Testis (tissue), 3 donors: Measurements from ENCODE around the gene ADAMTSL1. TPM values are rescaled to one million over a fixed set of nuclear protein-coding genes. Genes with fewer than 3 reads are reported as not detected.

ENCODE experiments used
- DNase-seq: peaks from one replicate; pipeline ENCODE4 v3.0.0-alpha.2; 2019
- H3K27ac ChIP-seq, 2 donors: fragments of 200-600 bp; sonication (generic); one replicate each; pipeline ENCODE4 v1.5.1; 2019
- H3K27me3 ChIP-seq: fragments of 200-600 bp; sonication (generic); one replicate; pipeline ENCODE4 v1.5.1; 2019
- H3K36me3 ChIP-seq: fragments of 200-600 bp; sonication (generic); one replicate; pipeline ENCODE4 v1.5.1; 2017; ENCODE audit warnings: low read depth; ENCODE audit errors: missing control alignments
- H3K4me1 ChIP-seq: fragments of 200-600 bp; sonication (generic); one replicate; pipeline ENCODE4 v1.5.1; 2019
- H3K4me3 ChIP-seq, 2 donors: fragments of 200-600 bp; sonication (generic); one replicate each; pipeline ENCODE4 v1.5.1; 2017 to 2019
- H3K9me3 ChIP-seq: fragments of 200-600 bp; sonication (generic); one replicate; pipeline ENCODE4 v1.5.1; 2017
- CTCF ChIP-seq, 3 experiments: fragments of 450-650 bp in 2 of 3; fragments of 200-600 bp in 1 of 3; sonication (generic) in 1 of 3; IDR thresholded peaks; one replicate each; pipeline ENCODE4 v1.5.1; 2016 to 2019; ENCODE audit warnings: antibody characterized with exemption in 3 of 3, mild to moderate bottlenecking in 2 of 3, moderate library complexity in 1 of 3
- POLR2A ChIP-seq: fragments of 450-650 bp; IDR thresholded peaks from one replicate; pipeline ENCODE4 v1.6.1; 2017; ENCODE audit warnings: antibody characterized with exemption, mild to moderate bottlenecking, moderate library complexity
- WGBS, 2 donors: methylation state at CpG; one replicate each; pipeline ENCODE4 v1.1.5; 2018; 5-methylcytosine and 5-hydroxymethylcytosine counted together
- intact Hi-C: fragments of 100-400 bp; cut with DNase I; formaldehyde crosslinking; loops from one replicate; pipeline ENCODE4 v1.15.1; 2023; ENCODE audit warnings: low total_unique reads
- polyA plus RNA-seq: library from polyadenylated mRNA; stranded (reverse); fragments of 350-450 nt; fragmentation: Illumina TruSeq; extraction: RNeasy Lipid Tissue Mini Kit (QIAGEN cat#74804); gene quantifications from one replicate; pipeline ENCODE4 v1.2.3, GENCODE V29; 2014; ENCODE audit warnings: low read depth, low replicate concordance; ENCODE audit not compliant: insufficient read depth
- total RNA-seq, 2 donors: library from RNA; depleted of rRNA; stranded (reverse); fragments of >200 nt; gene quantifications; one replicate each; pipeline ENCODE4 v1.2.3, GENCODE V29; 2016

Gene ADAMTSL1
- total and polyA plus RNA-seq, 3 donors from 2014 or later = 4.7 to 12.3 (median 6.7) TPM

- H3K4me3 ChIP-seq = no peak overlapping the region
- 89 to 90% methylated on average over 5 of the region's 5 CpGs for WGBS, 2 donors
- TF ChIP-seq CTCF (IDR thresholded peaks at IDR 0.05) (no peak), POLR2A (no peak)
- no peaks in the 10 kb centered on the region for H3K9me3 ChIP-seq
- no peaks in the 10 kb centered on the region for H3K4me1 ChIP-seq
- no peaks in the 10 kb centered on the region for H3K36me3 ChIP-seq
- no peak for DNase-seq
- intact Hi-C loops = no loop called here
- no peaks in the 10 kb centered on the region for H3K27me3 ChIP-seq
- no peak overlapping the region for H3K27ac ChIP-seq
These were observed 185.1 kb downstream of the ADAMTSL1 start for GRCh38 chr9:18658804-18659705.

- no peak for DNase-seq
- Histone ChIP-seq H3K27me3 (no peaks in the 10 kb centered on the region), H3K36me3 (no peaks in the 10 kb centered on the region), H3K9me3 (no peaks in the 10 kb centered on the region), H3K4me3 (no peak overlapping the region), H3K27ac (no peak overlapping the region), H3K4me1 (no peaks in the 10 kb centered on the region)
- TF ChIP-seq CTCF (IDR thresholded peaks at IDR 0.05) (no peak), POLR2A (no peak)
- intact Hi-C loops = no loop called here
- WGBS, 2 donors = 65 to 67% methylated on average over 1 of the region's 1 CpG
These were observed 186.0 kb downstream of the ADAMTSL1 start for GRCh38 chr9:18660001-18660400.

GRCh38 chr9:18662320-18662719 lies 188.4 kb downstream of the ADAMTSL1 start:
- no peaks in the 10 kb centered on the region for H3K4me1 ChIP-seq
- no peak overlapping the region for H3K27ac ChIP-seq
- no peak for DNase-seq
- TF ChIP-seq CTCF (IDR thresholded peaks at IDR 0.05) = no peak
- TF ChIP-seq POLR2A = no peak
- H3K4me3 ChIP-seq = no peak overlapping the region
- intact Hi-C loops = no loop called here
- 83 to 90% methylated on average over 3 of the region's 3 CpGs for WGBS, 2 donors
- no peaks in the 10 kb centered on the region for H3K9me3 ChIP-seq
- H3K36me3 ChIP-seq = no peaks in the 10 kb centered on the region
- no peaks in the 10 kb centered on the region for H3K27me3 ChIP-seq

- DNase-seq = no peak
- Histone ChIP-seq H3K27ac (no peak overlapping the region), H3K27me3 (no peaks in the 10 kb centered on the region), H3K36me3 (no peaks in the 10 kb centered on the region), H3K4me1 (no peaks in the 10 kb centered on the region), H3K4me3 (no peak overlapping the region), H3K9me3 (no peaks in the 10 kb centered on the region)
- intact Hi-C loops = no loop called here
- 68 to 77% methylated on average over 1 of the region's 1 CpG for WGBS, 2 donors
- TF ChIP-seq CTCF (IDR thresholded peaks at IDR 0.05) = no peak
- no peak for TF ChIP-seq POLR2A
These were observed 192.0 kb downstream of the ADAMTSL1 start for GRCh38 chr9:18665947-18666346.

GRCh38 chr9:18666348-18666747 lies 192.4 kb downstream of the ADAMTSL1 start:
- H3K27me3 ChIP-seq = no peaks in the 10 kb centered on the region
- DNase-seq = no peak
- H3K4me3 ChIP-seq = no peak overlapping the region
- no peaks in the 10 kb centered on the region for H3K36me3 ChIP-seq
- H3K9me3 ChIP-seq = no peaks in the 10 kb centered on the region
- 70 to 77% methylated on average over 2 of the region's 2 CpGs for WGBS, 2 donors
- intact Hi-C loops = no loop called here
- H3K27ac ChIP-seq = no peak overlapping the region
- no peak for TF ChIP-seq CTCF (IDR thresholded peaks at IDR 0.05)
- TF ChIP-seq POLR2A = no peak
- H3K4me1 ChIP-seq = no peaks in the 10 kb centered on the region
